Cardiac muscle cell (in vitro differentiated cells and primary cell): ENCODE data around the gene SERPINB8. TPM values are rescaled to one million over a fixed set of nuclear protein-coding genes. Genes with fewer than 3 reads are reported as not detected.

Experiments
- DNase-seq, 2 donors: peaks; one replicate each; pipeline versions ENCODE4 v3.0.0 to v3.0.0-alpha.2; 2010 to 2017; ENCODE audit warnings: low read depth in 1 of 2, low spot score in 1 of 2
- H3K27ac ChIP-seq: fragments of 200-600 bp; sonication (generic); 2 replicates; pipeline ENCODE4 v1.5.1; 2016
- H3K27me3 ChIP-seq: fragments of 200-600 bp; sonication (generic); 2 replicates; pipeline ENCODE4 v1.6.0; 2016; ENCODE audit warnings: control low read depth
- H3K36me3 ChIP-seq: fragments of 200-600 bp; sonication (generic); 2 replicates; pipeline ENCODE4 v1.5.1; 2016; ENCODE audit warnings: control low read depth
- H3K4me1 ChIP-seq: fragments of 200-600 bp; sonication (generic); 2 replicates; pipeline ENCODE4 v1.8.1; 2017; ENCODE audit warnings: low read depth, mild to moderate bottlenecking, mixed run types
- H3K4me3 ChIP-seq: fragments of 200-600 bp; sonication (generic); 2 replicates; pipeline ENCODE4 v1.5.1; 2016; ENCODE audit warnings: mild to moderate bottlenecking
- H3K9me3 ChIP-seq: fragments of 200-600 bp; sonication (generic); 2 replicates; pipeline ENCODE4 v1.5.1; 2017; ENCODE audit warnings: low read depth, mild to moderate bottlenecking, control low read depth
- CTCF ChIP-seq: IDR thresholded peaks from 2 replicates; pipeline ENCODE4 v1.5.1; 2012; ENCODE audit warnings: low read depth, mild to moderate bottlenecking, low read length
- polyA plus RNA-seq: library from polyadenylated mRNA; unstranded; fragments of >200 nt; fragmentation: Nextera tagmentation; extraction: Ambion mirVana; gene quantifications from 2 replicates; pipeline ENCODE4 v1.2.1, GENCODE V29; 2016
- total RNA-seq: library from RNA; depleted of rRNA; stranded (reverse); fragments of >200 nt; gene quantifications from 2 replicates; pipeline ENCODE4 v1.2.3, GENCODE V29; 2016

Gene SERPINB8
- total and polyA plus RNA-seq, 2 experiments from 2014 or later: 0.60 to 4.0 TPM

GRCh38 chr18:63960891-63961290 lies 9.0 kb upstream of the SERPINB8 start:
- Histone ChIP-seq H3K4me3 (no peak overlapping the region), H3K27ac (no peak overlapping the region), H3K27me3 (peaks cover 23% of the 10 kb centered on the region), H3K4me1 (no peaks in the 10 kb centered on the region), H3K9me3 (no peaks in the 10 kb centered on the region), H3K36me3 (no peaks in the 10 kb centered on the region)
- no peak for DNase-seq
- TF ChIP-seq CTCF: no peak

- no peak for DNase-seq
- Histone ChIP-seq H3K36me3 (no peaks in the 10 kb centered on the region), H3K9me3 (no peaks in the 10 kb centered on the region), H3K4me1 (no peaks in the 10 kb centered on the region), H3K4me3 (no peak overlapping the region), H3K27me3 (peaks cover 27% of the 10 kb centered on the region), H3K27ac (no peak overlapping the region)
- TF ChIP-seq CTCF: no peak
These were observed 8.4 kb upstream of the SERPINB8 start for GRCh38 chr18:63961435-63961980.

- no peaks in the 10 kb centered on the region for H3K36me3 ChIP-seq
These were observed 7.7 kb upstream of the SERPINB8 start for GRCh38 chr18:63962137-63962536.

GRCh38 chr18:63963615-63964256 lies 6.1 kb upstream of the SERPINB8 start:
- Histone ChIP-seq H3K27ac (no peak overlapping the region), H3K9me3 (no peaks in the 10 kb centered on the region), H3K4me1 (no peaks in the 10 kb centered on the region), H3K4me3 (no peak overlapping the region), H3K36me3 (no peaks in the 10 kb centered on the region), H3K27me3 (peaks cover 44% of the 10 kb centered on the region)
- peak; percentile 70 to 79 for DNase-seq
- TF ChIP-seq CTCF: peak; percentile 98

More at GRCh38 chr18:63962137-63962536, 7.7 kb upstream of the SERPINB8 start:
- DNase-seq: no peak
- Histone ChIP-seq H3K27me3 (peaks cover 33% of the 10 kb centered on the region), H3K4me1 (no peaks in the 10 kb centered on the region), H3K4me3 (no peak overlapping the region), H3K27ac (no peak overlapping the region), H3K9me3 (no peaks in the 10 kb centered on the region)
- no peak for TF ChIP-seq CTCF

- H3K36me3 ChIP-seq: no peaks in the 10 kb centered on the region
- H3K9me3 ChIP-seq: no peaks in the 10 kb centered on the region
- DNase-seq: no peak
- no peak overlapping the region for H3K27ac ChIP-seq
- no peak for TF ChIP-seq CTCF
- no peak overlapping the region for H3K4me3 ChIP-seq
- peaks cover 42% of the 10 kb centered on the region for H3K27me3 ChIP-seq
- H3K4me1 ChIP-seq: peaks cover 4% of the 10 kb centered on the region
These were observed 5.0 kb upstream of the SERPINB8 start for GRCh38 chr18:63964908-63965307.
